GM12874 (cell line): ENCODE measurements around the gene ULK4.

Experiments used
- CTCF ChIP-seq: IDR thresholded peaks from 2 replicates; pipeline ENCODE4 v1.5.1; 2011; ENCODE audit warnings: low read depth, mild to moderate bottlenecking, control low read depth, low read length, moderate library complexity; ENCODE audit not compliant: insufficient read depth

The ULK4 gene

GRCh38 chr3:41593774-41594173 lies 368.1 kb downstream of the ULK4 start:
- TF ChIP-seq CTCF, result no peak

GRCh38 chr3:41592753-41593510 lies 369.0 kb downstream of the ULK4 start:
- TF ChIP-seq CTCF, result no peak

DNA sequence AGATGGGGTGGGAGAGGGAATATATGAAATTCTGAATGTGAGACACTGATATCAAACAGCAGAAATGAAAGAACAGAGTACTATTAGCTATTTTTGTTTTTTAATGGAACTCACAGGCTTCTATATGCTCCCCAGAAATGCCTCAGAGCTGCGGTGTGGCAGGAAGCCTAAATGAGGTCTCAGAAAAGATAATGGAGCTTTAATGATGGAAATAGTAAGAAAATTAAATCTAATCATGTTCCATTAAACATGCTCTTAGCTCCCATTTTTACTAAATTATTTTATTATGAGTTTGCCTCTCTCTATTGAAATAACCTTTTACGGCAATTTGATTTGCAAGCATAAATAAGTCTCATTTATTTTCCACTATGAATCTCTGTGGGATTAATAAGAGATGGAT lies 378.9 kb downstream of the ULK4 start:
- TF ChIP-seq CTCF, result no peak

DNA sequence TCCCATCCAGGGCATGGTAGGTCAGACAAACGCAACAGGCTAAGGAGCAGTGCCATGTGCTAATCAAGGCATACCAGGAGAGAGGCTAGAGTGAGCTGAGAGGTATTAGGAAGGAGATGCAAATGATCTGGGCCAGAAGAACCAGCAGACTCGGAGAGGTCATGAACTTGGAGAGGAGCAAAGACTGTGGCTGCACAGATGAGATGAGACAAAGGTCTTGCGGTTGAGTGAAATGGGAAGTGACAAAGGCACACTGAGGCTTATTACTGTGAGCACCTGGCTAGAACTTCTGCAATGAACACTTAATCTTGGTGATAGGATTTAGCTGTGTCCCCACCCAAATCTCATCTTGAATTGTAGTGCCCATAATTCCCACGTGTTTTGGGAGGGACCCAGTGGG lies 380.2 kb downstream of the ULK4 start:
- no peak for TF ChIP-seq CTCF

DNA sequence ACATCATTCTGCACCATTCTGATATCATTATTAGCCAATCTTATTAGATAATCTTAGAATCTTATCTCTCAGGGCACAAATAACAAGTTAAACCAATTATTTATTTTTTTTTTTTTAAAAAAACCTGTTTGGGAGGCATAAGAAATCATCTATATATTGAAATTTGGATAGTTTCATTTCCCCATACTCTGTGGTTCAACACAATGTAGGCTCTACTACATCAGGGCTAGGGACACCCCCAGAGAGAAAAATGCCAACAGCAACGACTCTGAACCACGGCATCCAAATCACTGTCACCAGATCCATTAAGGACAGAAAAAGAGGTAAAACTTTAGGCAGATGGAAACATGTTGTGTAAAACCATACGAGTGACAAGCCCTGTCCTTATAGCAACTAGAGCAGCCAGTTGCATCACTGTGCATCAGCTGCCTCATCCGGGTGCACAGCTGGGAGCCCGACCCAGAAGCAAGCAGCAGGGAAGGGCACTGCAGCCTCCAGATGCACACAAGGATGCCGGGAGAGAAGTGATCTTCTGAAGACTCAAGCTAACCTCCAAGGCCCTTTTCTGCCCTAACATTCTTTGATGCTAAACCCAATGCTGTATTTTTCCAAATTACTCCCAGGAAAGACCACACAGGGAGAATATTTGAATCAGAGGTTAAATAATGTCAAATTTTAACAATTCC lies 381.5 kb downstream of the ULK4 start:
- TF ChIP-seq CTCF, result no peak

GRCh38 chr3:41579861-41580260 lies 382.0 kb downstream of the ULK4 start:
- TF ChIP-seq CTCF, result no peak

- TF ChIP-seq CTCF, result no peak
Measured at GRCh38 chr3:41578798-41579197, 383.1 kb downstream of the ULK4 start.
